Activated CD4-positive, alpha-beta T cell treated with anti-CD3 and anti-CD28 coated beads, Interleukin-10, Interleukin-2, amounts not matched to agents 100 ng/mL and 50 ng/mL, durations not matched to agents 16 hours and 8 hours (primary cell): ENCODE data around the gene OR2T6.
"Not testable (repeated sequence)": the region's sequence is repeated elsewhere in the genome, so short reads cannot be mapped to it uniquely, and the experiment has no call there.

ENCODE experiments used
- DNase-seq: peaks from one replicate; pipeline ENCODE4 v3.0.0-alpha.2; 2020

Gene OR2T6

DNA sequence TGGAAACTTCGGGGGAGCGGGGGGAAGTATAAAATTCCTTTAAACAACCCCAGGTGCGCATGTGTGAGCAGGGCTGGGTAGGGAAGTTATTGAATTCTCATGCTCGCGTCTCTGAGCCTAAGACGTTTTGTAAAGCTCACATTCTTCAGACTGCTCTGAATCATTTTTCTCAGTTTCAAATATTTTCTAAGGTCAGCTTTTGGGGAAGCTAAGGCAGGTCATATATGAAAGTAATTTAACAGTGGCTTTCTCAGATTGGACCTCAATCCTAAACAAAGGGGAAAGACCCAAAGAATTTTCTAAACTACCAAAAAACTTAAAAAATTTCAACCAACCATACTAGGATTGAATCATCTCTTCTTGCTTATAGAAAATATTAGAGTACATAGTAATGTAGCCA, 59.4 kb downstream of the OR2T6 start:
- DNase-seq, result not testable (repeated sequence)

DNA sequence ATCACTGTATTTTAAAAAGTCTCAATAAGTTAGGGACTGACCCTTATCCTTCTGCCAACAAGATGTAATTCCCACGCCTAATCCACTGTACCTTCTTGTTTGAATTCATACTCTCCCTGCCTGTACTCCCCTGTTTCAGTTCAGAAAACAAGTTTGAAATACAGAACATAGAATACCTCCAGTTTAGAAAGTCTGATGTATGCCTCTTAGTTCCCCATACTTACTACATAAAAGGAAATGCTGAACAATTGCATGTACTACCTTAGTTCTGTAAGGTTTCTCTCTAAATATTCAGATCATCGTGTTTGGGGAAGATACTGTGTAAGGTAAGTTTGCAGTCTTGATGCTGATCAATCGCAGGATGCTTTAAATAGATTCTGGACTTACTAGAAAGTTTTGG, 60.8 kb downstream of the OR2T6 start:
- DNase-seq, result not testable (repeated sequence)

DNA sequence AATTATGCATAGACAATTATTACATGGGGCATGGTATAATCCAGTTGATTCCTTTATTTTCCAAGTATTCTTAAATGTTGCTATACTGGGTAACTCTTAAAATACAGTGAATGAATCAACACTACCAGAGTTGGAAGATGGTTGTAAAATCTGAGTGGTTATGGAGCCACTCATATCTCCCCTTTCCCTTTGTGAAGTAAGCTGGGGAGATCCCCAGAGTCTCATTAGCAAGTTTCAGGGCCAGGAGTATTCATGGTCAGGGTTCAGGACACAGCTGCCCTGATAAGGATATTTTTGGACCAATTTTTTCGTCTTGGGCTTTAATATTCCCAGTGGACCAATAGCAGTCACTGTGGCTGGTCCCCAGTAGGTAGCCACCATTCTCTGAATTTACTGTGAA, 63.1 kb downstream of the OR2T6 start:
- DNase-seq, result not testable (repeated sequence)

DNA sequence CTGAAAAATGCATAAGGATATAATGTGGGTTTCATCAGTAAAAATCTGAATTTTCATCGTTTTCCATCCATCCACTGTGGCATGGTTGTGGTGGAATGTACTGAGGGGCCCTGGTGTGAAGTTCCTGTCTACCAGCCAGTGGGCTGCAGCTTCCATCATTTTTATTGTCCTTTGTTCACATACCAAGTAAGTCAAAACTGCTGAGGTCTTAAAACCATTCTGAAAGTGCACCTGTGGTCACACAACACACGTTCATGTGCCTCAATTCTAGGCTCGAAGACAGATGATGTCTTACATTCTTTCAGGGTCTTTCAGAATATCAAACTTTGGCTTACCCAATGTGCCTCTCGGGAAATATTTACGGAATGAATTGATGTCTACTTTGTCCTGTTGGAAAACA, 63.7 kb downstream of the OR2T6 start:
- not testable (repeated sequence) for DNase-seq
